H1 (cell line): ENCODE data around the gene PDGFB. TPM values are rescaled to one million over a fixed set of nuclear protein-coding genes. Genes with fewer than 3 reads are reported as not detected.

Experiments used
- ASH2L ChIP-seq: fragments of 200-600, 300-600 bp; sonication (generic); IDR thresholded peaks from one replicate; pipeline ENCODE4 v1.7.1; 2017; ENCODE audit warnings: low read length
- BACH1 ChIP-seq: IDR thresholded peaks from 2 replicates; pipeline ENCODE4 v1.6.1; 2012; ENCODE audit warnings: low read length, improper control_type of control experiment
- BRCA1 ChIP-seq: IDR thresholded peaks from 2 replicates; pipeline ENCODE4 v1.6.1; 2012; ENCODE audit warnings: low read depth, low read length, improper control_type of control experiment
- CEBPB ChIP-seq: IDR thresholded peaks from 2 replicates; pipeline ENCODE4 v1.6.1; 2012; ENCODE audit warnings: low read depth, low read length
- CHD2 ChIP-seq: IDR thresholded peaks from 2 replicates; pipeline ENCODE4 v1.6.1; 2012; ENCODE audit warnings: low read length, improper control_type of control experiment
- EGR1 ChIP-seq: IDR thresholded peaks from 2 replicates; pipeline ENCODE4 v1.6.1; 2011; ENCODE audit warnings: low read depth, low read length, borderline replicate concordance
- EP300 ChIP-seq, 2 experiments: IDR thresholded peaks; 1 replicate in 1 of 2; 2 replicates in 1 of 2; pipeline ENCODE4 v1.6.1; 2011 to 2012; ENCODE audit warnings: low read depth in 2 of 2, low read length in 2 of 2, mild to moderate bottlenecking in 2 of 2, borderline replicate concordance in 1 of 2, inconsistent platforms in 1 of 2, moderate library complexity in 1 of 2
- GABPA ChIP-seq: IDR thresholded peaks from 2 replicates; pipeline ENCODE4 v1.6.1; 2011; ENCODE audit warnings: mild to moderate bottlenecking, low read length, moderate library complexity, borderline replicate concordance; ENCODE audit not compliant: insufficient read depth
- GTF2F1 ChIP-seq: IDR thresholded peaks from 2 replicates; pipeline ENCODE4 v1.6.1; 2012; ENCODE audit warnings: low read depth, low read length, improper control_type of control experiment, borderline replicate concordance
- JUN ChIP-seq: IDR thresholded peaks from 2 replicates; pipeline ENCODE4 v1.6.1; 2011; ENCODE audit warnings: low read depth, mild to moderate bottlenecking, improper control_type of control experiment, low read length
- MAFK ChIP-seq: IDR thresholded peaks from 2 replicates; pipeline ENCODE4 v1.6.1; 2012; ENCODE audit warnings: low read depth, mild to moderate bottlenecking, improper control_type of control experiment, low read length
- NRF1 ChIP-seq: IDR thresholded peaks from 2 replicates; pipeline ENCODE4 v1.6.1; 2011; ENCODE audit warnings: mild to moderate bottlenecking, low read depth, low read length, improper control_type of control experiment
- RAD21 ChIP-seq, 2 experiments: IDR thresholded peaks in 1 of 2; conservative IDR thresholded peaks in 1 of 2; 2 replicates each; pipeline ENCODE4 v1.6.1; 2011; ENCODE audit warnings: low read depth in 2 of 2, low read length in 2 of 2, improper control_type of control experiment in 1 of 2, inconsistent platforms in 1 of 2, mild to moderate bottlenecking in 1 of 2, moderate library complexity in 1 of 2
- RNF2 ChIP-seq: fragments of 200-900, 300-1000 bp; sonication (generic); IDR thresholded peaks from 2 replicates; pipeline ENCODE4 v1.7.1; 2016; ENCODE audit warnings: borderline replicate concordance, low read depth, mild to moderate bottlenecking, antibody characterized with exemption, low read length; ENCODE audit not compliant: poor library complexity, severe bottlenecking; ENCODE audit errors: missing control alignments
- SAP30 ChIP-seq: fragments of 300-600 bp; sonication (generic); IDR thresholded peaks from 2 replicates; pipeline ENCODE4 v1.7.1; 2012; ENCODE audit warnings: low read length, moderate library complexity, mild to moderate bottlenecking, inconsistent platforms; ENCODE audit not compliant: insufficient read depth, insufficient replicate concordance
- SIN3A ChIP-seq, 2 experiments: IDR thresholded peaks in 1 of 2; conservative IDR thresholded peaks in 1 of 2; 2 replicates each; pipeline ENCODE4 v1.6.1; 2011 to 2012; ENCODE audit warnings: low read length in 2 of 2, improper control_type of control experiment in 1 of 2, low read depth in 1 of 2, mild to moderate bottlenecking in 1 of 2
- SIRT6 ChIP-seq: IDR thresholded peaks from one replicate; pipeline ENCODE4 v1.7.1; 2012; ENCODE audit warnings: low read length, inconsistent platforms
- SP1 ChIP-seq: IDR thresholded peaks from 2 replicates; pipeline ENCODE4 v1.6.1; 2011; ENCODE audit warnings: low read depth, low read length
- SRF ChIP-seq: IDR thresholded peaks from 2 replicates; pipeline ENCODE4 v1.6.1; 2011; ENCODE audit warnings: mild to moderate bottlenecking, low read depth, low read length, moderate library complexity
- SUZ12 ChIP-seq: fragments of 200-600 bp; sonication (generic); IDR thresholded peaks from 2 replicates; pipeline ENCODE4 v1.6.1; 2012; ENCODE audit warnings: mild to moderate bottlenecking, inconsistent platforms, low read length, moderate library complexity, mixed read lengths
- TCF12 ChIP-seq: IDR thresholded peaks from 2 replicates; pipeline ENCODE4 v1.6.1; 2011; ENCODE audit warnings: low read depth, mild to moderate bottlenecking, low read length
- TEAD4 ChIP-seq: IDR thresholded peaks from 2 replicates; pipeline ENCODE4 v1.6.1; 2012; ENCODE audit warnings: low read depth, low read length, inconsistent platforms, mixed read lengths
- polyA plus RNA-seq, 7 experiments: library from polyadenylated mRNA; depleted of rRNA in 3 of 7; stranded (reverse) in 5 of 7; unstranded in 2 of 7; fragments of >200 nt in 5 of 7; fragments of 200-250 nt in 2 of 7; gene quantifications; 1 replicate in 5 of 7; 2 replicates in 1 of 7; 4 replicates in 1 of 7; pipeline versions ENCODE4 v1.2.1 to v1.2.3, GENCODE V29; 2011 to 2013; ENCODE audit warnings: missing spikeins in 2 of 7, mixed read lengths in 2 of 7
- total RNA-seq: library from RNA; stranded (reverse); fragmentation: NEBNext Ultra II Directional; extraction: Animal tissue kit (Norgen Biotek cat#: 25700); gene quantifications from 2 replicates; pipeline ENCODE4 v1.2.1, GENCODE V29; 2021

Gene PDGFB
- total and polyA plus RNA-seq, 2 of the 8 experiments (the other 6 are each of a cell fraction or from before 2014, with no cell fraction given): 3.9 to 8.5 TPM

- TF ChIP-seq ASH2L (peak; percentile 4), SUZ12 (peak; percentile 84), MAFK (no peak), GTF2F1 (no peak), EGR1 (no peak), TCF12 (no peak), SIRT6 (no peak), SRF (no peak), SIN3A (conservative IDR thresholded peaks at IDR 0.05 in 1 of 2, IDR thresholded peaks at IDR 0.05 in 1 of 2; ENCODE audit: low read depth in 1 of 2, low read length in 2 of 2) (no peak), EP300 (IDR thresholded peaks at IDR 0.05; ENCODE audit: borderline replicate concordance in 1 of 2, low read depth in 2 of 2, low read length in 2 of 2) (no peak), BRCA1 (no peak), BACH1 (no peak), SP1 (no peak), JUN (no peak), TEAD4 (no peak), CHD2 (no peak), NRF1 (no peak), CEBPB (no peak), SAP30 (no peak), RNF2 (peak; percentile 75), RAD21 (IDR thresholded peaks at IDR 0.05 in 1 of 2, conservative IDR thresholded peaks at IDR 0.05 in 1 of 2; ENCODE audit: low read depth in 2 of 2, low read length in 2 of 2) (no peak), GABPA (0 out of 2 replicates have a peak, but pooled peaks have one; percentile 22)
Observed at GRCh38 chr22:39243439-39244135, 1.2 kb downstream of the PDGFB start (continued).
